ENCODE measurements around the gene GREB1L. TPM values are rescaled to one million over a fixed set of nuclear protein-coding genes. Genes with fewer than 3 reads are reported as not detected.

The GREB1L gene
- polyA plus RNA-seq, 1 of the 3 experiments (the other 2 are of a cell fraction) = under 0.01 TPM

- Histone ChIP-seq H3K79me2 (ENCODE audit: insufficient read depth) (no peaks in the 10 kb centered on the region), H4K20me1 (ENCODE audit: insufficient read depth) (no peaks in the 10 kb centered on the region), H3F3A (replicated peaks; ENCODE audit: insufficient read depth) (no peaks in the 10 kb centered on the region), H3K27me3 (ENCODE audit: insufficient read depth) (peaks cover 21% of the 10 kb centered on the region), H2AFZ (ENCODE audit: low read depth) (no peak overlapping the region), H3K4me1 (ENCODE audit: control insufficient read depth in 1 of 2, insufficient read depth in 2 of 2, low read depth in 1 of 2, low read length in 1 of 2) (no peaks in the 10 kb centered on the region), H3K36me3 (replicated peaks in 1 of 2; ENCODE audit: control insufficient read depth in 1 of 2, insufficient read depth in 2 of 2, low read length in 1 of 2) (no peaks in the 10 kb centered on the region), H3K9me3 (no peaks in the 10 kb centered on the region), H3K27ac (ENCODE audit: low read depth in 2 of 2, low read length in 1 of 2) (no peak overlapping the region), H3K9ac (no peak overlapping the region), H3K9me2 (no peaks in the 10 kb centered on the region), H3K4me3 (ENCODE audit: low read depth in 2 of 2, low read length in 1 of 2) (no peak overlapping the region), H3K4me2 (no peak overlapping the region)
- no peak for DNase-seq
- POLR2A ChIA-PET = no interaction called here
- 10% methylated on average over 1 of the region's 1 CpG for WGBS (ENCODE audit: low lambda C conversion rate)
- TF ChIP-seq MXI1 (IDR thresholded peaks at IDR 0.05; ENCODE audit: low read depth, low read length) = no peak
- TF ChIP-seq RXRA (IDR thresholded peaks at IDR 0.05; ENCODE audit: borderline replicate concordance, low read depth) = no peak
- TF ChIP-seq USF1 (IDR thresholded peaks at IDR 0.05; ENCODE audit: borderline replicate concordance, low read depth) = no peak
- TF ChIP-seq IRF3 (IDR thresholded peaks at IDR 0.05; ENCODE audit: low read depth, low read length) = no peak
- TF ChIP-seq ZBTB33 (IDR thresholded peaks at IDR 0.05; ENCODE audit: borderline replicate concordance, low read depth) = no peak
- TF ChIP-seq MAX (IDR thresholded peaks at IDR 0.05; ENCODE audit: low read depth) = no peak
- TF ChIP-seq EP300 (IDR thresholded peaks at IDR 0.05; ENCODE audit: borderline replicate concordance in 1 of 2, low read depth in 1 of 2, low read length in 1 of 2) = no peak
- TF ChIP-seq EZH2phosphoT487 (IDR thresholded peaks at IDR 0.05; ENCODE audit: borderline replicate concordance, low read depth) = no peak
- TF ChIP-seq SMC3 (IDR thresholded peaks at IDR 0.05; ENCODE audit: low read depth, low read length) = no peak
- no peak for TF ChIP-seq RAD21 (IDR thresholded peaks at IDR 0.05; ENCODE audit: low read length)
- no peak for TF ChIP-seq SIN3A (IDR thresholded peaks at IDR 0.05; ENCODE audit: borderline replicate concordance, low read depth, low read length)
- no peak for TF ChIP-seq FOSL2 (IDR thresholded peaks at IDR 0.05; ENCODE audit: borderline replicate concordance, low read depth)
- TF ChIP-seq FOXM1 (IDR thresholded peaks at IDR 0.05; ENCODE audit: low read depth) = no peak
- no peak for TF ChIP-seq NRF1 (IDR thresholded peaks at IDR 0.05; ENCODE audit: low read depth, low read length)
- no peak for TF ChIP-seq ELF1 (IDR thresholded peaks at IDR 0.05)
- no peak for TF ChIP-seq TAF1 (IDR thresholded peaks at IDR 0.05; ENCODE audit: borderline replicate concordance, low read depth, low read length)
- TF ChIP-seq MEF2A (IDR thresholded peaks at IDR 0.05; ENCODE audit: borderline replicate concordance, low read depth) = no peak
- TF ChIP-seq RCOR1 (IDR thresholded peaks at IDR 0.05; ENCODE audit: low read length) = no peak
- TF ChIP-seq YY1 (IDR thresholded peaks at IDR 0.05; ENCODE audit: low read depth) = no peak
- TF ChIP-seq GATA2 (CRISPR knock-in tag; IDR thresholded peaks at IDR 0.05) = no peak
- CTCF ChIA-PET = no interaction called here
These were observed 102.8 kb downstream of the GREB1L start for GRCh38 chr18:21344860-21345259.

All from SK-N-SH (cell line).